A549 (cell line): ENCODE results near the gene NFU1.

ENCODE experiments used
- EHF ChIP-seq: fragments of 250-450 bp; sonication (Bioruptor Pico); IDR thresholded peaks from 2 replicates; pipeline ENCODE4 v1.5.0; 2020; ENCODE audit warnings: mild to moderate bottlenecking
- EP300 ChIP-seq, 2 experiments: fragments of >200 bp; sonication (Bioruptor Twin); formaldehyde crosslinking; IDR thresholded peaks; 2 replicates in 1 of 2; 3 replicates in 1 of 2; pipeline ENCODE4 v1.6.1; 2016 to 2017
- FOSL2 ChIP-seq, 2 experiments: fragments of 450-650 bp in 1 of 2; fragments of >200 bp in 1 of 2; sonication (Bioruptor Twin) in 1 of 2; formaldehyde crosslinking; IDR thresholded peaks; 2 replicates each; pipeline versions ENCODE4 v1.5.0 to v1.6.1; 2016 to 2020; ENCODE audit warnings: mild to moderate bottlenecking in 1 of 2, moderate library complexity in 1 of 2
- JUNB ChIP-seq: fragments of >200 bp; sonication (Bioruptor Twin); formaldehyde crosslinking; IDR thresholded peaks from 2 replicates; pipeline ENCODE4 v1.6.1; 2016
- POLR2A ChIP-seq: IDR thresholded peaks from 2 replicates; pipeline ENCODE4 v1.6.1; 2012; ENCODE audit warnings: mild to moderate bottlenecking, low read length
- TF ChIP-seq, protein P1 (sequence below): fragments of >200 bp; sonication (Bioruptor Twin); formaldehyde crosslinking; IDR thresholded peaks from 3 replicates; pipeline ENCODE4 v1.5.1; 2016
- TF ChIP-seq, protein P2 (sequence below): IDR thresholded peaks from 2 replicates; pipeline ENCODE4 v1.6.1; 2012

DNA sequence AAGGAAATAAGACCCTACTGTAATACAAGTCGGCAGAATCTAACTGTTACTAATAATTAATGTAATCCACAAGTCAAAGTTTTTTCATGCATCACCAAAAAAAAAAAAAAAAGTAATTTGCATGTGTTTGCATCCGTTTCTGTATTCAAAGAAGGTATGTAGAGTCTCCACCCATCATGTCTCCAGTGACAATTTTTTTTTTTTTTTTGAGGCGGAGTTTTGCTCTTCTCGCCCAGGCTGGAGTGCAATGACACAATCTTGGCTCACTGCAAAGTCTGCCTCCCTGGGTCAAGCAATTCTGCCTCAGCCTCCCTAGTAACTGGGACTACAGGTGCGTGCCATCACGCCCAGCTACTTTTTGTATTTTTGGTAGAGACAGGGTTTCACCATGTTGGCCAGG is 24.2 kb upstream of the NFU1 start:
- TF ChIP-seq, protein P1, sequence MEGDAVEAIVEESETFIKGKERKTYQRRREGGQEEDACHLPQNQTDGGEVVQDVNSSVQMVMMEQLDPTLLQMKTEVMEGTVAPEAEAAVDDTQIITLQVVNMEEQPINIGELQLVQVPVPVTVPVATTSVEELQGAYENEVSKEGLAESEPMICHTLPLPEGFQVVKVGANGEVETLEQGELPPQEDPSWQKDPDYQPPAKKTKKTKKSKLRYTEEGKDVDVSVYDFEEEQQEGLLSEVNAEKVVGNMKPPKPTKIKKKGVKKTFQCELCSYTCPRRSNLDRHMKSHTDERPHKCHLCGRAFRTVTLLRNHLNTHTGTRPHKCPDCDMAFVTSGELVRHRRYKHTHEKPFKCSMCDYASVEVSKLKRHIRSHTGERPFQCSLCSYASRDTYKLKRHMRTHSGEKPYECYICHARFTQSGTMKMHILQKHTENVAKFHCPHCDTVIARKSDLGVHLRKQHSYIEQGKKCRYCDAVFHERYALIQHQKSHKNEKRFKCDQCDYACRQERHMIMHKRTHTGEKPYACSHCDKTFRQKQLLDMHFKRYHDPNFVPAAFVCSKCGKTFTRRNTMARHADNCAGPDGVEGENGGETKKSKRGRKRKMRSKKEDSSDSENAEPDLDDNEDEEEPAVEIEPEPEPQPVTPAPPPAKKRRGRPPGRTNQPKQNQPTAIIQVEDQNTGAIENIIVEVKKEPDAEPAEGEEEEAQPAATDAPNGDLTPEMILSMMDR: no peak
- TF ChIP-seq EP300 (IDR thresholded peaks at IDR 0.05) (no peak), POLR2A (no peak), EHF (no peak), JUNB (no peak), FOSL2 (IDR thresholded peaks at IDR 0.05) (no peak), FOSL2 (CRISPR knock-in tag; IDR thresholded peaks at IDR 0.05) (no peak)
- TF ChIP-seq, protein P2, sequence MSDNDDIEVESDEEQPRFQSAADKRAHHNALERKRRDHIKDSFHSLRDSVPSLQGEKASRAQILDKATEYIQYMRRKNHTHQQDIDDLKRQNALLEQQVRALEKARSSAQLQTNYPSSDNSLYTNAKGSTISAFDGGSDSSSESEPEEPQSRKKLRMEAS: no peak
